ENCODE measurements around the gene TSPAN7.

Gene TSPAN7

DNA sequence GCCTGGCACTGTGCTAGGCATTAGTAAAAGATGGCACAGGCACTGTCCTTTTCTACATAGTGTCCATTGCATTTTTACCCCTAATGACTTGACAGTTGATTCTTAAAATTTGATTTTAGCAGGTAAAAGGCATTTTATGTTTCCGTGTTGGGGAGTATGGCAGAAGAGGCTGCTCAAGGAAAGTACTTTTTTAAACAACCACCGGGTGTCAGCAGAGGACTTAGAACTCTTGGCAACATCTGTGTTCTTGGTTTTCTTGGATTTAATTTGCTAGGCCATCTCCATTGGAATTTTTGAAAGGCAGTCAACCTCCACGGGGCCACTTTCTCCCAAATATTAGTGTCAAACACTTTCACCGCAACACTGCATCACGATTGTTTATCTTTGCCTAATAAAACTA, 102.9 kb downstream of the TSPAN7 start:
- no peak overlapping the region for H3K27ac Mint-ChIP-seq
- H3K4me1 Mint-ChIP-seq (ENCODE audit: low read depth), result peaks cover 6% of the 10 kb centered on the region
- no peak overlapping the region for H3K4me3 Mint-ChIP-seq
- intact Hi-C loops (cut with micrococcal nuclease), result loop anchor here (10.0 kb wide), 1 partner anchor 101 kb away; no protein-coding TSS in a partner anchor
- H3K9me3 Mint-ChIP-seq, result no peaks in the 10 kb centered on the region
- H3K36me3 Mint-ChIP-seq (ENCODE audit: low read depth), result no peaks in the 10 kb centered on the region
- H3K27me3 Mint-ChIP-seq, result no peaks in the 10 kb centered on the region

DNA sequence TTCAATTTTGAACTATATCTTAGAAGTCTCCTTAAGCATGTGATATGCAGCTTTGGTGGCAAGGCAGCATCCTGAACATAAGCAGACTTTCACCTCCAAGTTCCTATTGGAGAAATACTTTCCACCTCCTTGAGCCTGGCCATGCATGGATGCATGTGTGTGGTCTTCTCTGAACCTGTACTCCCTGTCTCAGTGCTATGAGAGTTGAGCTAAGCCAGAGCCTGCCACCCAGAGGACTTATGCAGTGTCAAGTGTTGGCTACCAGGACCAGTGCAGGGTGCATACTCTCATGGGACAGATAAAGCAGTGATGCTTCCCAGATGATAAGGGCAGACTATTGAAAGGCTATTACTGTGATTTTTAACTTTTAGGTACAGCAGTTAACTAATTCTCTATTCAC, 105.6 kb downstream of the TSPAN7 start:
- Mint-ChIP-seq H3K4me3 (no peak overlapping the region), H3K9me3 (no peaks in the 10 kb centered on the region), H3K27me3 (no peaks in the 10 kb centered on the region), H3K4me1 (ENCODE audit: low read depth) (peaks cover 17% of the 10 kb centered on the region), H3K27ac (no peak overlapping the region), H3K36me3 (ENCODE audit: low read depth) (no peaks in the 10 kb centered on the region)
- intact Hi-C loops (cut with micrococcal nuclease), result loop anchor here (5.0 to 10.0 kb wide), 2 partner anchors 98 to 485 kb away; no protein-coding TSS in a partner anchor

DNA sequence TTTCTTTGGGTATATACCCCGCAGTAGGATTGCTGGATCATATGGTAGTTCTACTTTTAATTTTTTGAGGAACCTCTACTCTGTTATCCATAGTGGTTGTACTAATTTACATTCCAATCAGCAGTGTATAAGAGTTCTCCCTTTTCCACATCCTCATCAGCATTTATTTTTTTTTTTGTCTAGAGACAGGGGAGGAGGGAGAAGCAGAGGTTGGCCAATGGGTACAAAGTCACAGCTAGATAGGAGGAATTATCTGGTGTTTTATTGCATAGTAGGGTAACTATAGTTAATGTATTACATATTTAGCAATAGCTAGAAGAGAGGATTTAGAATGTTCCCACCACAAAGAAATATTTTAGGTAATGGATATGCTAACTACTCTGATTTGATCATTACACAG, 107.4 kb downstream of the TSPAN7 start:
- no peaks in the 10 kb centered on the region for H3K36me3 Mint-ChIP-seq (ENCODE audit: low read depth)
- intact Hi-C loops (cut with micrococcal nuclease), result loop anchor here (5.0 to 10.0 kb wide), 2 partner anchors 96 to 484 kb away; no protein-coding TSS in a partner anchor
- H3K27me3 Mint-ChIP-seq, result no peaks in the 10 kb centered on the region
- H3K9me3 Mint-ChIP-seq, result no peaks in the 10 kb centered on the region
- peaks cover 11% of the 10 kb centered on the region for H3K4me1 Mint-ChIP-seq (ENCODE audit: low read depth)
- H3K4me3 Mint-ChIP-seq, result no peak overlapping the region
- H3K27ac Mint-ChIP-seq, result no peak overlapping the region

- Mint-ChIP-seq H3K4me3 (no peak overlapping the region), H3K9me3 (no peaks in the 10 kb centered on the region), H3K4me1 (ENCODE audit: low read depth) (peaks cover 11% of the 10 kb centered on the region), H3K27me3 (no peaks in the 10 kb centered on the region), H3K36me3 (ENCODE audit: low read depth) (no peaks in the 10 kb centered on the region), H3K27ac (no peak overlapping the region)
- intact Hi-C loops (cut with micrococcal nuclease), result loop anchor here (5.0 to 10.0 kb wide), 2 partner anchors 95 to 483 kb away; no protein-coding TSS in a partner anchor
Observed at GRCh38 chrX:38669428-38669827, 108.1 kb downstream of the TSPAN7 start.

DNA sequence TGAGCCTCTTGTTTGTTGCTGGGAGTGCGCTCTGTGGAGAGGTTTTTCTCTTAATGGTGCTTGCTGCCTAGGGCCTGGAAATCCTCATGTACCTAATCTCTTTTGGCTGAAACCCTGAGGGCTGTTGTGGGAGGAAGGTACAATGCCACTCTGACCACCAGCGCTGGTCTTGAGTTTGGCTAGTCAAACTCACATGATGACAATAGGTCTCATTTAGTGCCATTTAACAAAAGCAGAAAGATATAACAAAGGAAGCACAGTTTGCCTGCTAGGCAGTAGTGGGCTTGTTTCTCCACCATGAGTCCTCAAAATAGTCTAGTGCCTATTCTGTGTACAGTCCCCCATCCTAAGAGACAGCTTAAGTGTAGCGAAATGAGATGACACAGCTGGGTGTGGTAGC, 111.3 kb downstream of the TSPAN7 start:
- Mint-ChIP-seq H3K27ac (no peak overlapping the region), H3K4me3 (no peak overlapping the region), H3K36me3 (ENCODE audit: low read depth) (no peaks in the 10 kb centered on the region), H3K4me1 (ENCODE audit: low read depth) (peaks cover 11% of the 10 kb centered on the region), H3K9me3 (no peaks in the 10 kb centered on the region), H3K27me3 (no peaks in the 10 kb centered on the region)
- intact Hi-C loops (cut with micrococcal nuclease), result no loop called here

DNA sequence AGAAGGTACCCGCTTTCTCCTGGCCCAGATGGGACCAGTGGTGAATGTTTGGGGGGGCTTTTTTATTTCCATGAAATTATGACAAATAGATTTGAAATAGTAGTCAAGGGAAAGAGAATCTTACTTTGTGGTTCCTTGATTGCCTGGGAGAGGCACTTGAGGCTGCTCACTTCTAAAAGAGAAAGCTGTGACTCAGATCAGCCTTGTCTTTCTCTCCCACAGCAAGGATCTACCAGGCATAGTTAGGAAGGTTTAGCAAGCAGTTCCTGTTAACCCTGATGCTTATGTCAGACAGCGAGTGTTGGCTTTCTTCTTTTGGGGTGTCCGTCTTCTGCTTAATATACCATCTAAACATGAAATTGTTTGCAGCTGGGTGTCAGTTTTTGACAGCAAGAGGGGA, 114.5 kb downstream of the TSPAN7 start:
- peaks cover 6% of the 10 kb centered on the region for H3K4me1 Mint-ChIP-seq (ENCODE audit: low read depth)
- H3K27me3 Mint-ChIP-seq, result no peaks in the 10 kb centered on the region
- H3K36me3 Mint-ChIP-seq (ENCODE audit: low read depth), result no peaks in the 10 kb centered on the region
- no peak overlapping the region for H3K4me3 Mint-ChIP-seq
- H3K27ac Mint-ChIP-seq, result no peak overlapping the region
- no peaks in the 10 kb centered on the region for H3K9me3 Mint-ChIP-seq
- intact Hi-C loops (cut with micrococcal nuclease), result no loop called here

- Mint-ChIP-seq H3K27me3 (no peaks in the 10 kb centered on the region), H3K27ac (no peak overlapping the region), H3K4me3 (no peak overlapping the region), H3K4me1 (ENCODE audit: low read depth) (no peaks in the 10 kb centered on the region), H3K9me3 (no peaks in the 10 kb centered on the region), H3K36me3 (ENCODE audit: low read depth) (no peaks in the 10 kb centered on the region)
- intact Hi-C loops (cut with micrococcal nuclease), result no loop called here
Observed at GRCh38 chrX:38678183-38678582, 116.8 kb downstream of the TSPAN7 start.

GRCh38 chrX:38678821-38679220, 117.5 kb downstream of the TSPAN7 start:
- Mint-ChIP-seq H3K4me3 (no peak overlapping the region), H3K27me3 (no peaks in the 10 kb centered on the region), H3K27ac (no peak overlapping the region), H3K9me3 (no peaks in the 10 kb centered on the region), H3K36me3 (ENCODE audit: low read depth) (no peaks in the 10 kb centered on the region), H3K4me1 (ENCODE audit: low read depth) (no peaks in the 10 kb centered on the region)
- intact Hi-C loops (cut with micrococcal nuclease), result no loop called here

- intact Hi-C loops (cut with micrococcal nuclease), result no loop called here
- Mint-ChIP-seq H3K36me3 (ENCODE audit: low read depth) (no peaks in the 10 kb centered on the region), H3K9me3 (no peaks in the 10 kb centered on the region), H3K4me3 (no peak overlapping the region), H3K4me1 (ENCODE audit: low read depth) (no peaks in the 10 kb centered on the region), H3K27me3 (no peaks in the 10 kb centered on the region), H3K27ac (no peak overlapping the region)
Observed at GRCh38 chrX:38679695-38680094, 118.4 kb downstream of the TSPAN7 start.

DNA sequence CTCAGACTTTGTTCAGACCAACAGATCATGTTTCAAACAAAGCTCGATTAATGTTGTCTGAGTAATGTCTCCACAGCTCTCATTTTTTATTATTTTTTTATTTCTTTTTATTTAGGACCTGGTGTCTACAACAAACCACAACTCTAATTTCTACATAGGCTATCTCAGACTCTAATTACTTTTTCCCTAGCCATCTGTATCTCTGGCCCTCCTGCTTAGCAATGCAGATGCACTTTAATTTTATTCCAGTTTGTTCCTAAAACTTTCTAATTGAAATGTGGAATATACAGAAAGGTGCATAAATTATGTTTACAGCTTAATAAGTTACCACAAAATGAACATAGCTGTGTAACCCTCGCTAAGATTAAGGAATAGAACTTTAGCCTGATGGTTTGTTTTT, 120.8 kb downstream of the TSPAN7 start:
- Mint-ChIP-seq H3K4me3 (no peak overlapping the region), H3K36me3 (ENCODE audit: low read depth) (no peaks in the 10 kb centered on the region), H3K9me3 (no peaks in the 10 kb centered on the region), H3K4me1 (ENCODE audit: low read depth) (no peaks in the 10 kb centered on the region), H3K27me3 (no peaks in the 10 kb centered on the region), H3K27ac (no peak overlapping the region)
- intact Hi-C loops (cut with micrococcal nuclease), result no loop called here

DNA sequence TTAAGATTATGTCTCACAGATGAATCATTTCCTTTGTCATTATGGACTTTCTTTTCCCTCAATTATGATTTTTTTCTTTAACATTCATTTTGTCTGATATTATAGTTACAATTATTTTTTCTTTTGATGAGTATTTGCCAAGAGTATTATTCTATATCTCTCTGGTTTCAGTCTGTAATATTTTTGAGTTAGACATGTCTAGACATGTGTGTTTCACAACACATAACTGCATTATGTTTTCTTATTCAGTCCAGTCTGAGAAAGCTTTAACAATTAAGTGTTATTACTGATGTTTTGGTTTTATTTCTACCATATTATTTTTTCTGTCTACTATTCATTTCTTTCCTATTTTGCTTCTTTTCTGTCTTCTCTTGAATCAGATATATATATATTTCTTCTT, 131.6 kb downstream of the TSPAN7 start:
- Mint-ChIP-seq H3K27me3 (no peaks in the 10 kb centered on the region), H3K4me3 (no peak overlapping the region), H3K4me1 (ENCODE audit: low read depth) (no peaks in the 10 kb centered on the region), H3K27ac (no peak overlapping the region), H3K9me3 (no peaks in the 10 kb centered on the region), H3K36me3 (ENCODE audit: low read depth) (no peaks in the 10 kb centered on the region)
- intact Hi-C loops (cut with micrococcal nuclease), result no loop called here

GRCh38 chrX:38694394-38694793, 133.1 kb downstream of the TSPAN7 start:
- Mint-ChIP-seq H3K4me3 (no peak overlapping the region), H3K27ac (no peak overlapping the region), H3K9me3 (no peaks in the 10 kb centered on the region), H3K4me1 (ENCODE audit: low read depth) (no peaks in the 10 kb centered on the region), H3K27me3 (no peaks in the 10 kb centered on the region), H3K36me3 (ENCODE audit: low read depth) (no peaks in the 10 kb centered on the region)
- intact Hi-C loops (cut with micrococcal nuclease), result no loop called here

GRCh38 chrX:38697461-38697860, 136.1 kb downstream of the TSPAN7 start:
- H3K4me1 Mint-ChIP-seq (ENCODE audit: low read depth), result no peaks in the 10 kb centered on the region
- intact Hi-C loops (cut with micrococcal nuclease), result no loop called here

GRCh38 chrX:38699121-38699520, 137.8 kb downstream of the TSPAN7 start:
- H3K27ac Mint-ChIP-seq, result no peak overlapping the region
- no peaks in the 10 kb centered on the region for H3K9me3 Mint-ChIP-seq
- H3K27me3 Mint-ChIP-seq, result no peaks in the 10 kb centered on the region
- H3K4me3 Mint-ChIP-seq, result no peak overlapping the region
- intact Hi-C loops (cut with micrococcal nuclease), result no loop called here
- H3K36me3 Mint-ChIP-seq (ENCODE audit: low read depth), result no peaks in the 10 kb centered on the region
- no peaks in the 10 kb centered on the region for H3K4me1 Mint-ChIP-seq (ENCODE audit: low read depth)

More at GRCh38 chrX:38697461-38697860, 136.1 kb downstream of the TSPAN7 start:
- no peaks in the 10 kb centered on the region for H3K27me3 Mint-ChIP-seq
- no peaks in the 10 kb centered on the region for H3K36me3 Mint-ChIP-seq (ENCODE audit: low read depth)
- H3K9me3 Mint-ChIP-seq, result no peaks in the 10 kb centered on the region
- H3K27ac Mint-ChIP-seq, result no peak overlapping the region
- no peak overlapping the region for H3K4me3 Mint-ChIP-seq

- H3K27me3 Mint-ChIP-seq, result no peaks in the 10 kb centered on the region
Observed at GRCh38 chrX:38699696-38700095, 138.4 kb downstream of the TSPAN7 start.

More at GRCh38 chrX:38699696-38700095, 138.4 kb downstream of the TSPAN7 start:
- Mint-ChIP-seq H3K9me3 (no peaks in the 10 kb centered on the region), H3K36me3 (ENCODE audit: low read depth) (no peaks in the 10 kb centered on the region), H3K27ac (no peak overlapping the region), H3K4me1 (ENCODE audit: low read depth) (no peaks in the 10 kb centered on the region), H3K4me3 (no peak overlapping the region)
- intact Hi-C loops (cut with micrococcal nuclease), result no loop called here
